SKM-1 (cell line): ENCODE data around the gene NAP1L5.

Experiments
- DNase-seq: peaks from one replicate; lab custom pipeline; 2025; ENCODE audit not compliant: unreplicated experiment; lab: John Stamatoyannopoulos, UW

The NAP1L5 gene, protein sequence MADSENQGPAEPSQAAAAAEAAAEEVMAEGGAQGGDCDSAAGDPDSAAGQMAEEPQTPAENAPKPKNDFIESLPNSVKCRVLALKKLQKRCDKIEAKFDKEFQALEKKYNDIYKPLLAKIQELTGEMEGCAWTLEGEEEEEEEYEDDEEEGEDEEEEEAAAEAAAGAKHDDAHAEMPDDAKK

DNA sequence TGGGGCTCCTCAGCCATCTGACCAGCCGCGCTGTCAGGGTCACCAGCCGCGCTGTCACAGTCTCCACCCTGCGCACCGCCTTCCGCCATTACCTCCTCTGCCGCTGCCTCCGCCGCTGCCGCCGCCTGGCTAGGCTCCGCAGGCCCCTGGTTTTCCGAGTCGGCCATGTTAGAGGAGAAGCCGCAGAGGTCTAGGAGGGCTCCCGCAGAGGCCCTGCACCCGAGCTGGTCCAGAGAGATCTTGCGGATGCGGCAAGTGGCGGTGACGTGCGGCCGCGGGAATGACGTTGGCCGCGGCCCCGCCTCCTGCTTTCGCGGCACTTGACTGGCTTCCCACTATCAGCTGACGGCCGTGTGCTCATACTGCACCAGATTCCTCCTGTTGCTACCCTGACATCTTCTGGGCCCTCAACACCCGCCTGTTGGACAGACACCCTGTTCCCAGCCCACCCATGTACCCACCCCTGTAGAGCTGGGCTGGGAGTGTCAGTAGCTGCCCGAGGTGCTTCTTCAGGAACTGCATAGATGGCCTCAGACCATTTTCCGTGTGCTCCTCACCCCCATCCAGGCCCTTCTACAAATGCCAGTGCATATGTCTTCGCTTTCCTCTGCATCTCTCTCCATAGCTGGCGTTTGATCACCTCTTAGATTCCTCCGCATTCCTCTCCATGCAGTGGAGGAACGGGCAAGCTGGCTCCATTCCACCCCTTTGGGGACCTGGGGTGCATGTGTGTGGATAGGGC is at the start of gene NAP1L5:
Gene NAP1L5 (minus strand): TSS at position 242 of the 742 bp plus-strand sequence. CDS start 75 bp downstream, at position 167.
- no peak for DNase-seq

- no peak for DNase-seq
Measured at GRCh38 chr4:88747351-88747750, 49.7 kb upstream of the NAP1L5 start.

- no peak for DNase-seq
Measured at GRCh38 chr4:88746206-88746605, 48.6 kb upstream of the NAP1L5 start.

DNA sequence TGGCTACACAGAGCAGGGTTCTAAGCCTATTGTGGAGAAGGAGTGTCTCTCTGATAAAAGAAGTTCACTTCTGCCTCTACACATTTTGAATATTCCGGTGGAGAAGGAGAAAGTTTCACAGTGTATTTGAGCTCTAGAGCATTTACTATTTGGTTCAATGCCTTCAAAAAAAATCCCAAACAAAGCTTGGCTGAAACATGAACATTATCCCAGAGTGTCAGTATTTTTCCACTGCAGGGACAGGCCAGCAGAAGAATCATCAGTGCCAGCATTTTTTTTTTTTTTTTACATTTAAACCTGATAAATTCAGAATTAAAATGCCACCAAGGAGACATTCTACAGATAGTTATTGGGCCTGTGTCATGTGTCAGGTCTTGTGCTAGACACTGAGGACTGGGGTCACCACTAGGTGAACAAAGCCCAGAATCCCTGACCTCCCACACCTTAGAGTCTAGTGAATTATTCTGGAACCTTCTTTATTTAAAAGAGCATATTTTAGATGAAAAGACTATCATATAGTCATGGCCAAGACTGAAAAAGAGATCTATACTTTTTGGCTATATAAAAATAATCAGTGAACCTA is 48.0 kb upstream of the NAP1L5 start:
- DNase-seq = no peak

GRCh38 chr4:88745175-88745574 is 47.5 kb upstream of the NAP1L5 start:
- no peak for DNase-seq

DNA sequence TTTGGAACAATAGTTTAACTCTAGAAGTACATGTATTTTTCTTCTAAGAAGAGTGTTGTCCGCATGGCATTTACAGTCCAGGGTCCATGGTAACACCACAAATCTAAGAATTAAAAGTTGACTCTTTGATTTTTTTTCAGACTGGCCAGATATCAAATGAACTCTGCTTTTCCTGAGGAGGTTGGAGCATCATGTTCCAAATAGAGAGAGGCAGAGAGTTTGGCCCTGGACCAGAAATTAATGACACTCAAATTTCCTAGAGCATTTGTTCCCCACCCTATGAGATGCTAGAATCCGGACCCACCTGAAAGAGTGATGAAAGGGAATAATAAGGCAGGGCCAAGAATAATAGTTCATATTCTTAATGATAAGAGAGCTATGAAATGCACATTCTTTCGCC is 47.0 kb upstream of the NAP1L5 start:
- no peak for DNase-seq

GRCh38 chr4:88743696-88744095 is 46.1 kb upstream of the NAP1L5 start:
- DNase-seq = no peak

DNA sequence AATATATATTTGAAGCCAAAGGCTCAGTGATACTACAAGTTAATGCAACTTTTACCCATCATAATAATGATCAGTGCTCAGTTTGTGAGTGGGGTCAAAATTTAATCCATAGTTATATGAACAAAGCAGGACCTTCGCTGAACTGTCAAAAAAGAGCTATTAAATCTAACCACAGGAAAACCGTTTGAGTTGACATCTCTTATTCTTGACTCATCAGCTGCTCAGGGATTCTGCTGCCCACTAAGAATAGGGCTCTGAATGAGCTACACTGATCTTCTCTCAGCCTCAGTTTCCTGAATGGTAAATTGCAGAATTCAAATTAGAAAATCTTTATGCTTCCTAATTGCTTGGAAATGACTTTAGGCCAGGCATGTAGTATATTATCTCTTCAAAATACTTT is 44.9 kb upstream of the NAP1L5 start:
- no peak for DNase-seq

- no peak for DNase-seq
Measured at GRCh38 chr4:88738180-88738579, 40.6 kb upstream of the NAP1L5 start.

GRCh38 chr4:88737307-88737941 is 39.8 kb upstream of the NAP1L5 start:
- DNase-seq = no peak

DNA sequence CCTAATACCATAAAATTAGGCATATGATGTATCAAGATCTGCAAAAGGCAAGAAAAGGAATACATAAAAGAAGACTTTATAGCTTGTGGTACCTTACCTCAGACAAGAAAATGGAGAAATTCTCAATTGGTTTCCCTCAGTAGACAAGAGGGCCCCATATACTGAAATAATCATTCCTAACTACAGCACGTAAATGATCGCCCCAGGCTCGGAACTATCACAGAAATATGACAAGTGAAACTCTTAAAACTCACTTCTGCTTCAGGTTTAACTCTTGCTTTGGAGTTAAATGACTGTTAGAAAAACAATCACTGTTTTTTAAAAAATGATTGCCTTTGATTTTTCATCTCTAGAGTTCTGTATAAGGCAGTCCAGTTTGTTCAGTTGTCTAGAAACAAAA is 38.6 kb upstream of the NAP1L5 start:
- no peak for DNase-seq

- no peak for DNase-seq
Measured at GRCh38 chr4:88735564-88735963, 37.9 kb upstream of the NAP1L5 start.

GRCh38 chr4:88734403-88734949 is 36.8 kb upstream of the NAP1L5 start:
- no peak for DNase-seq

GRCh38 chr4:88732714-88733368 is 35.2 kb upstream of the NAP1L5 start:
- no peak for DNase-seq

DNA sequence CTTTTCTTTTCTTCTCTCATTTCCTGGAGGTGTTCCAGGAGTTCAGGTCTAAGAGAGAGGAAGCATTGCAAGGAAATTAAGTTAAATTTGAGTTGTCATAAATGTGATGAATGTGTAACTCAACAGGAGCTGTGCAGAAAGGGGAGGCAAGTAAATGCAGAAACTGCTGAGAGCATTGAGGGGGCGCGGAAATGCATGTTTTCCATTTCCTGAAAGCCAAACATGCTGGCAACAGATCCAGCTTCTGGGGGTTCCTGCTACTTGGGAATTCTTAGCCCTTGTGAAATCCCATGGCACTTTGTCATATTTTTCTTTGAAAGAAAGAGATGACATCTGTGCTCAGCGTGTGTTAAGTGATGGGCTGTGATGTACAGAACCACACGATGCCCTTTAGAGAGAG is 33.8 kb upstream of the NAP1L5 start:
- DNase-seq = no peak

DNA sequence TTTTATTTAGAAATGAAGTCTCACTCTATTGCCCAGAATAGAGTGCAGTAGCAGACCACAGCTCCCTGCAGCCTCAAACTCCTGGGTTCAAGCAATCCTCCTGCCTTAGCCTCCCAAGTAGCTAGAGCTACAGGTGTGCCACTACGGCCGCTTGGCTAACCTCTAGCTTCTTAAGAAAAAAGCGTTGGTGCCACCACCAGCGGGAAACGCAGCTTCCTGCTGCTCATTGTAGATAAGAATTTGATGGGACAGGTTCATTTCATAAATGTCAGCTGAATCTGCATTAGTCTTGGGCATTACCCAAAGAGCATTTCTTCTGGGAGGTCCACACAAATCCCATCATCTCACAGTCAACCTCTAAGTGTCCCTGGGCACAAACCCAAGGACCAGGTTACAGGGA is 33.2 kb upstream of the NAP1L5 start:
- no peak for DNase-seq

- no peak for DNase-seq
Measured at GRCh38 chr4:88729146-88729760, 31.6 kb upstream of the NAP1L5 start.

DNA sequence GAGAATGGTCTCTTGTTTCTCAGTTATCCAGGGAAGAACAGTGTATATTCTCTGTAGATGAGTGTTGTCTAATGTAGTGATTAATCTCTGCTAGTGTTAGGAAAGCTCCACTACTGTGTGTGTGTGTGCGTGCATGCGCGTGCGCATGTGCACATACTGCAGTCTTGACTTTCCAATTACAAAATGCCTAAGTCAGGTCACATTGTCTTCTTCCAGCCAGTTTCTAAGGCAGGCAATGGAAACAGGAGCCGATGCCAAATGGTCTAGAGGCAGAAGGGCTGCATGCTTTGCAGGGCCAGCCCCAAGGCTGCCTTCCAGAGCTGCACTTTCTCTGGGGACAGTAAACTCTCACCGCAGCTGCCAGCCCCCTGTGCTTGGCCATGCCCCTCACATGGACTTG is 30.5 kb upstream of the NAP1L5 start:
- no peak for DNase-seq

DNA sequence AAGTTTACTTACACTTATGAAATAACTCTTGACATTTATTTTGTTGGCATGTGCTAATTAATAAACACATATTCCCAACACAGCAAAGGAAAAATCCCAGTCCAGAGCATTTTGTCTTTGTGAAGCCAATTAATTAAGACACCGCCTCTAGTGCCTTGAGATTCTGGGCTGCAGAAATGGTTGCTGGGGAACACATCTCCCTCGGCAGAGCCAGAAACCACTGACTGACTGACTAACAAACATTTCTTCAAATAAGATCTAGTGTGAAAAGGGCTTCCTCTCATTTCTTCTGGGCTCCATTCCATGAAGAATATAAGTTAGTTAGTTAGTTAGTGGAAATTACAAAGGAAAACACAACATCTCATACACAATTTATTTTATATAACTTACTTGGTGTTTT is 28.4 kb upstream of the NAP1L5 start:
- DNase-seq = no peak

DNA sequence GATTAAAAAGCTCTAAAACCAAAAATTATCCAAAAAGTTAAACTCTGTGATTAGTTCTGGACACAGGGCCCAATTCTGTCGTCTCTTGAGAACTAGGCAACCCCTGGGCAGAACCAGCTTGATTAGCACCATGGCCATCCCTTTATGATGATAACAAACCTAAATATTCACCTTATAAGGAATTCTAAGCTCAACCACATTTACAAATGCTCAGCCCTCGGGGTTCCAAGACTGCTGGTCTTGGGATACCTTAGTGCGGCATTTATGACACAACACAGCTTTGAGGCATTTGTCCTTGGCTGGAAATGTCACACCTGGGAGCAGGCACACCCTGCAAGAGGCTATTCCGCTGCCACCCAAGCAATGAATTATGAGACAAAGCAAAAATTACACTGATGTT is 27.5 kb upstream of the NAP1L5 start:
- no peak for DNase-seq

- no peak for DNase-seq
Measured at GRCh38 chr4:88724406-88724805, 26.8 kb upstream of the NAP1L5 start.
